Measurements from ENCODE around the gene ATRX.
"Not testable (repeated sequence)": the region's sequence is repeated elsewhere in the genome, so short reads cannot be mapped to it uniquely, and the experiment has no call there.

The ATRX gene

DNA sequence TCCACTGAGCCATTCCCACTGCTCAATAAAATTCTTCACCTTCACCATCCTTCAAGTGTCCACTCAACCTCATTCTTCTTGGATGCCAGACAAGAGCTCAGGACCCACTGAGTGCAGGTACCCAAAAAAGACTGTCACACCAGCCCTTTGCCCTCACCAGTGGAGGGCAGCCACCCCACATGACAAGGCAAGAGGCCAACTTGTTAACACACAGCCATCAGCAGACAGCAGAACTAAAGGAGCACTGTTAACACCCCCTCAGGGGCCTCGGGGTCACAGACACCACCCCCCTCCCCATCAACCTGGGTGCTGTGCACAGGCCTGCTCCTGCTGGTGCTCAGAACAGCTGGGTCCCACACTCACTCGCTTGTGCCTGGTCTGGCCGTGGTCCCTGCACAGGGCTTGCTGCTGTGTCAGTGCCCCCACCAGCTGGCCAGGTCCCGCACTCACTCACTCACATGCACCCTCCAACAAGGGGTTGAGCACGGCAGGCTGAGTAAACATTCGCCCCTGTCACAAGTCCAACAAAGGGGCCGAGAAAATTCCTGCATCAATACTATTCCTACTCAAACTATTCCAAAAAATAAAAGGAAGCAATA, 54.1 kb downstream of the ATRX start:
- DNase-seq (ENCODE audit: extremely low read depth, low read depth) = no peak
- TF ChIP-seq, protein P1, sequence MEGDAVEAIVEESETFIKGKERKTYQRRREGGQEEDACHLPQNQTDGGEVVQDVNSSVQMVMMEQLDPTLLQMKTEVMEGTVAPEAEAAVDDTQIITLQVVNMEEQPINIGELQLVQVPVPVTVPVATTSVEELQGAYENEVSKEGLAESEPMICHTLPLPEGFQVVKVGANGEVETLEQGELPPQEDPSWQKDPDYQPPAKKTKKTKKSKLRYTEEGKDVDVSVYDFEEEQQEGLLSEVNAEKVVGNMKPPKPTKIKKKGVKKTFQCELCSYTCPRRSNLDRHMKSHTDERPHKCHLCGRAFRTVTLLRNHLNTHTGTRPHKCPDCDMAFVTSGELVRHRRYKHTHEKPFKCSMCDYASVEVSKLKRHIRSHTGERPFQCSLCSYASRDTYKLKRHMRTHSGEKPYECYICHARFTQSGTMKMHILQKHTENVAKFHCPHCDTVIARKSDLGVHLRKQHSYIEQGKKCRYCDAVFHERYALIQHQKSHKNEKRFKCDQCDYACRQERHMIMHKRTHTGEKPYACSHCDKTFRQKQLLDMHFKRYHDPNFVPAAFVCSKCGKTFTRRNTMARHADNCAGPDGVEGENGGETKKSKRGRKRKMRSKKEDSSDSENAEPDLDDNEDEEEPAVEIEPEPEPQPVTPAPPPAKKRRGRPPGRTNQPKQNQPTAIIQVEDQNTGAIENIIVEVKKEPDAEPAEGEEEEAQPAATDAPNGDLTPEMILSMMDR (IDR thresholded peaks at IDR 0.05; ENCODE audit: low read depth, low read length, missing control alignments) = no peak

DNA sequence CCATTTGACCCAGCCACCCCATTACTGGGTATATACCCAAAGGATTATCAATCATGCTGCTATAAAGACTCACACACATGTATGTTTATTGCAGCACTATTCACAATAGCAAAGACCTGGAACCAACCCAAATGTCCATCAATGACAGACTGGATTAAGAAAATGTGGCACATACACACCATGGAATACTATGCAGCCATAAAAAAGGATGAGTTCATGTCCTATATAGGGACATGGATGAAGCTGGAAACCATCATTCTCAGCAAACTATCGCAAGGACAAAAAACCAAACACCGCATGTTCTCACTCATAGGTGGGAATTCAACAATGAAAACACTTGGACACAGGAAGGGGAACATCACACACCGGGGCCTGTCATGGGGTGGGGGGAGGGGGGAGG, 59.9 kb downstream of the ATRX start:
- not testable (repeated sequence) for H3K4me3 ChIP-seq (replicated peaks; ENCODE audit: low read depth, low read length); DNase-seq (ENCODE audit: extremely low read depth, low read depth)

More for the DNA sequence above, 54.1 kb downstream of the ATRX start:
- no peak overlapping the region for H3K4me3 ChIP-seq (replicated peaks; ENCODE audit: low read depth, low read length)

DNA sequence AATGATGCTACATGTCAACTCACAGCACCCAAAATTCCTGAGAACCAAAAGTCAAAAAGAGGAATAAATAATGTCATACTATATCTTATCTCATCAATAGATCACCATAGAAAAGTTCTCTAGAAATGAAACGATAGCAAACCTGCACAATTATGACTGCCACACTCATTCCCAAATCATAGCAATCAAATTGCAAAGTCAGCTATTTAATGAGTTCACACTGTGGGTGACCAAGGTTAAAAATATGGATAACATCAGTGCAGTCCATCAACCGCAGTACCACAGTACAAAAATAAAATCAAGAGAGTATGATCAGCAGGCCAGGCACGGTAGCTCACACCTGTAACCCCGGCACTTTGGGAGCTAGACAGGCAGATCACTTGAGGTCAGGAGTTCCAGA, 62.3 kb downstream of the ATRX start:
- DNase-seq (ENCODE audit: extremely low read depth, low read depth) = no peak
- TF ChIP-seq, protein P1 (IDR thresholded peaks at IDR 0.05; ENCODE audit: low read depth, low read length, missing control alignments) = no peak
- H3K4me3 ChIP-seq (replicated peaks; ENCODE audit: low read depth, low read length) = no peak overlapping the region

DNA sequence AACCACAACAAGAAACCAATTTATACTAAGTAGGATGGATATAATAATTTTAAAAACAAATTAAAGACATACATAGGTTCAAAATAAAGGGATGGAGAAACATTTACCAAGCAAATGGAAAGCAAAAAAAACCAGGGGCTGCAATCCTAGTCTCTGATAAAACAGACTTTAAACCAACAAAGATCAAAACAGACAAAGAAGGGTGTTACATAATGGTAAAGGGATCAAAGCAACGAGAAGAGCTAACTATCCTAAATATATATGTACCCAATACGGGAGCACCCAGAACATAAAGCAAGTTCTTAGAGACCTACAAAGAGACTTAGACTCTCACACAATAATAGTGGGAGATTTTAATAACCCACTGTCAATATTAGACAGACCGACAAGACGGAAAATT, 66.6 kb downstream of the ATRX start:
- no peak for DNase-seq (ENCODE audit: extremely low read depth, low read depth)
- H3K4me3 ChIP-seq (replicated peaks; ENCODE audit: low read depth, low read length) = no peak overlapping the region
- TF ChIP-seq, protein P1 (IDR thresholded peaks at IDR 0.05; ENCODE audit: low read depth, low read length, missing control alignments) = no peak

DNA sequence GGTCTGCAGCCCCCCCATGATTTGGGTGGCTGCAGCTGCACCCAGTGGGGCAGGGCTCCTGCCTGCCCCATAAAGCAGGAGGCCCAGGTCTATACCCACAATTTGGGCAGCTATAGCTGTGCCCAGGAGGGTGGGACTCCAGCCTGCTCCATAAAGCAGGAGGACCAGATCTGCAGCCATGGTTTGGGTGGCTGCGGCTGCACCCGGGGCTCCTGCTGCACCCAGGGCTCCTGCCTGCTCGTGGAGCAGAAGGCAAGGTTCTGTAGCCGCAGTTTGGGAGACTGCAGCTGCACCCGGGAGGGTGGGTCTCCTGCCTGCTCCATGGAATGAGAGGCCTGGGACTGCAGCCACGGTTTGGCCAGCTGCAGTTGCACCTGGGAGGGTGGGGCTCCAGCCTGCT, 81.1 kb downstream of the ATRX start:
- TF ChIP-seq, protein P1 (IDR thresholded peaks at IDR 0.05; ENCODE audit: low read depth, low read length, missing control alignments) = no peak
- DNase-seq (ENCODE audit: extremely low read depth, low read depth) = no peak
- H3K4me3 ChIP-seq (replicated peaks; ENCODE audit: low read depth, low read length) = no peak overlapping the region

DNA sequence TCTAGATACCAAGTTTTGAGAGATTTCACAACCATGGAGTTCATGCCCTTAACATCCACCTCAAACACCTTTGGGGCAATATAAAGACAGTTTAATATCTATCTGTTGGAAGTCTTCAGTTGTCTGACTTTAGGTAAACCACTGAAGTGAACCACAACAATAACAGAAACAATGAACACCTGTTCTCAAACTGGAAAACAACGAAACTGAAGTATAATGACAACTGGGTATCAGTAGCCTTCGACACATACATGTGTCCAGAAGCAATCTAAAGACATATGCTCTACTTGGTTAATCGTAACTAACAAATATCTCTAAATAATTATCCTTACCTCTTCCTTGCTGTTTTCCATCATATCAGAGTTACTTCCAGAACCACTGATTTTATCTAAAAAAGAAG, 87.8 kb downstream of the ATRX start:
- no peak for DNase-seq (ENCODE audit: extremely low read depth, low read depth)
- H3K4me3 ChIP-seq (replicated peaks; ENCODE audit: low read depth, low read length) = no peak overlapping the region
- TF ChIP-seq, protein P1 (IDR thresholded peaks at IDR 0.05; ENCODE audit: low read depth, low read length, missing control alignments) = no peak

DNA sequence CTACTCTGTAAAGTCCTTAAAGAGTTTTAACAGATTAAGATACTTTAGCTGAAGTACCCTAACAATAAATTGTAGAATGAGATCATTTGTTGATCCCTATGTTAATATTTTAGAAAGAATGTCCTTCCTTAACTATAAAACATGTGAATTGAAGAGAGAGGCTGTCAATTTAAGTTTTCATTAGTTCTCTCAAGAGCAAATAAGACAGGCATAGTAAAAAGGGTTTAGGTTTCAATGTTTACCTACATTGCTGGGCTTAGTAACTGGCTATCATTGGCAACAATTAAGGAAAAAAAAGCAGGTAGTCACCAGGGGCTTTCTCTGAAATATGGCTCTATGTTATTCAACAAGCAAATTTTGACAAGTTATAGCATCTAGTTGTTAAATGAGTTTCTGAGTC, 91.5 kb downstream of the ATRX start:
- TF ChIP-seq, protein P1 (IDR thresholded peaks at IDR 0.05; ENCODE audit: low read depth, low read length, missing control alignments) = no peak
- H3K4me3 ChIP-seq (replicated peaks; ENCODE audit: low read depth, low read length) = no peak overlapping the region
- no peak for DNase-seq (ENCODE audit: extremely low read depth, low read depth)

Data from HFF-Myc (cell line).